NCI-H82 (cell line): Measurements from ENCODE around the gene VPS36.
"Not testable (repeated sequence)": the region's sequence is repeated elsewhere in the genome, so short reads cannot be mapped to it uniquely, and the experiment has no call there.

ENCODE experiments used
- DNase-seq: peaks from one replicate; lab custom pipeline; 2025; lab: John Stamatoyannopoulos, UW

The VPS36 gene

DNA sequence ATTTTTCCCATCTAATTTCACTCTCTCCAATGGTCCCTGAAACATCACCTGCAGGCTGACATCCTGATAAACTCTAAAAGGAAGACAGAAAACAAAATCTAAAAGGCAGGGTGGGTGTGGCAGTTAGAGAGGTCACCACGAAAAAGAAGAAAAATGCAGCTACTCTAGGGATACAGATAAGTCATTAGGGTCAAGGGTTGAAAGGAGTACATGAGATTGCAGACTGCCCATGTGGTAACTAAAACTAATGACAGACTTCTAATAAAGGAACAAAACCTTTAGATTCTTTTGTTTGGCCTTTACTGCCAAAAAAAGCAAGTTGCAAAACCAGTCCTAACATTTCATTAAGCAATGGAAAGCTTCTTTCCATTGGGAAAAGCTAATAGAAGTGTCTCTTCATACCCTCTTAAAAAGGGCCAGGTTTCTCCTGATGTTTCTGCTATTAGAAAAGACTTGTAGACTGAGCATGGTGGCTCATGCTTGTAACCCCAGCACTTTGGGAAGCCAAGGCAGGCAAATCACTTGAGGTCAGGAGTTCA lies 75.5 kb downstream of the VPS36 start:
- no peak for DNase-seq

DNA sequence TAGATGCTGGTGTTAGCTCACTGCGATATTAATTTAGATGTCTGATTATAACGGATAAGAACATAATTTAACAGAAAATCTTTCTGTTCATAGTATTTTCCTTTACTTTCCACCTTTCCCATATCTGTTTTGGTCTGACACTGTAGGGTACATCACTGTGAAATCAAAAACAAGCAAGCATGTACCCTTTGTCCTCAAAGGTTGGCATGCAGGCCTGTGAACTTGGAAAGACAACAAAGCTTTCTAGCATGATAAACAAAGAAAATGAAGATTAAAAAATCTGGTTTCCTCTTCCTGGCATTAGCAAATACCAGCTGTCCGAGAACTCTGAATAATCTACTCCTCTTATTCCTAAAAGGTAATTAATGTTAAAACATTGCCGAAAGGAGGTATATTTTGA lies 76.0 kb downstream of the VPS36 start:
- DNase-seq = no peak

DNA sequence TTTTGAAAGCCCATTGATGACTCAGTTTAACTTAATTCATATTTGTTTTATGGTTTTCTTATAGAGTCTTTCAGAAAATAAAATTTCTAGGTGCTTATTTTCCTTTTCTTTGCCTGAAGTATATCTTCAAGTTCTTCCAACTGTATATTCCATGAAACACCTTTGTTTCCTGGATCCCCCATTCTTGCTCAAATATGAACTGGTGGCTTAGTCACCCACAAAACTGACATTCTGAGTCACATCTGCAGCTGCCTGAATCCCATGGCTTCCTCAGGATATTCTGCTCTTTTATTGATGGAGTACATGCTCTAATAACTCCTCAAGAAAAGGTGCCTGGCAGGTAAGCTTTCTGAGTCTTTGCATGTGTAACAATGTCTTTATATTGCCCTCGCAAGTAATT lies 77.2 kb downstream of the VPS36 start:
- not testable (repeated sequence) for DNase-seq

DNA sequence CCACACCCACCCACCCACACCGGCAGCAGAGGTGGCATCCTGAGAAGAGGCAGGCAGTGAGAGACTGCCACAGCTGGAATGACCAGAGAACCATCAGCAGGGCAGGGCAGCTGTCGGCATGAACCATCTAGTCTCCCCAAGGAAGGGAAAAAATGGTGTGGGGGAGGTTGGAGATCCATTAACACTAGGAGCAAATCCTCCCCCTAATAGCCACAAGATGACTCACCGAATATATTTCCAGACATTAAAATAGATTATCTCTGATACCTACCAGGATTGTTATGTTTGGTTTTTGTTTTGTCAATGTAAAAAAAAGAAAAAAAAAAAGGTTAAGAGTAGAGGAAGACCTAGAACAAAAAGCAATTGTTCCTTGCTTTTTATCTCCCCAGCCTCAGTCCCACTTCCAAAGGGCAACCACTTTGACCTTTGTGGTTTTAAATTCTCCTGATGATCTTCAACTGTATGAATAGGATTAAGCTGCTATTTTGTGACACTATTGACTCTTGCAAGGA lies 78.6 kb downstream of the VPS36 start:
- peak; percentile 58 for DNase-seq

DNA sequence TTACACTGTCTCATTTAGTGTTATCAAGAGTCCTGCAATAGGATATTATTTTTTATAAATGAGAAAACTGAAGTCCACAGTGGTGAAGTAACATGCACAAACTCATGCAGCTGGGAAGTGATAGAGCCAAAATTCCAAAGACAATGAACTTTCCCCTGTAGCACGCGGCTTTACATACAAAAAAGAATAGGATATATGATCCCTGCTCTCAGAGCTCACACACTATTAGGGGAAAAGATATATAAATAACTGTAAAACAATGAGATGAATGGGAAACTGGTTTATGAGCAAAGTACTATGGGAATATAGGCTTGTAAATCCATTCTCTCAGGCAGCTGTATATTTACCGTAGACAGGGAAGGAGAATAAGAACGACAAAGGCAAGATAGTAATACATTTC lies 84.1 kb downstream of the VPS36 start:
- DNase-seq = no peak
